ENCODE results near the gene SLC36A4.

The SLC36A4 gene

DNA sequence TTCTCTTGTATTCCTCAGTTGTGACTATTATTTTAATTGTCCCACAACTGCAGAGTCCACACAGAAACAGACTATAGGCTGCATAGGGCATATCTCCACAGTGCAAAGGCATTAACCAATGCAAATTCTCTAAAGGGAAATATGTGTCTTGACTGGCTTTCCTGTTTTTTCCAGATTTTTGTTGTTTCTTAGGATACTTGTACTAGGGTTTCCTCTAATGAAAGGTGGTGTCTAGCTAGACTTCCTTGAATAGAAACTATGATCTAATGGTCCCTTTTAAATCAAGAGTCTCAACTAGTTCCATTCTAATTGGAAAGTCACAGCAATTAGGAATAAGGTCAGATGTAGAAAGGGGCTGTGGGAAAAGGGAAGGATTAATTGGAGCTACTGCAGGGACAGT, 37.6 kb downstream of the SLC36A4 start:
- Histone ChIP-seq H2AFZ (ENCODE audit: low read depth, low read length, severe bottlenecking) (no peak overlapping the region), H4K20me1 (ENCODE audit: low read depth, low read length) (no peaks in the 10 kb centered on the region), H3K36me3 (ENCODE audit: low read length) (peaks cover 24% of the 10 kb centered on the region; the same call in 1 of the 2 replicates), H3F3A (ENCODE audit: insufficient read depth) (0 out of 2 replicates have a peak, but pooled peaks cover 6% of the 10 kb centered on the region), H3K9me2 (replicated peaks; ENCODE audit: insufficient read depth, low read length) (no peaks in the 10 kb centered on the region), H3K9ac (ENCODE audit: low read length) (no peak overlapping the region), H3K27ac (ENCODE audit: low read depth, low read length) (no peak overlapping the region), H3K27me3 (ENCODE audit: low read length) (no peaks in the 10 kb centered on the region), H3K9me3 (ENCODE audit: insufficient read depth, low read length) (no peaks in the 10 kb centered on the region), H3K4me3 (ENCODE audit: insufficient read depth, low read length, poor library complexity, severe bottlenecking) (no peak overlapping the region), H3K79me2 (ENCODE audit: insufficient read depth, low read length) (no peaks in the 10 kb centered on the region), H3K4me2 (ENCODE audit: low read depth, low read length, poor library complexity, severe bottlenecking) (no peak overlapping the region)
- TF ChIP-seq EZH2phosphoT487 (conservative IDR thresholded peaks at IDR 0.05; ENCODE audit: low read length) (no peak), CTCF (IDR thresholded peaks at IDR 0.05; ENCODE audit: insufficient read depth, low read length, poor library complexity, severe bottlenecking) (no peak)

GRCh38 chr11:93159721-93160120, 38.1 kb downstream of the SLC36A4 start:
- TF ChIP-seq EZH2phosphoT487 (conservative IDR thresholded peaks at IDR 0.05; ENCODE audit: low read length): no peak
- no peak for TF ChIP-seq CTCF (IDR thresholded peaks at IDR 0.05; ENCODE audit: insufficient read depth, low read length, poor library complexity, severe bottlenecking)
- 0 out of 2 replicates have a peak, but pooled peaks cover 6% of the 10 kb centered on the region for H3F3A ChIP-seq (ENCODE audit: insufficient read depth)
- no peak overlapping the region for H2AFZ ChIP-seq (ENCODE audit: low read depth, low read length, severe bottlenecking)
- H3K4me2 ChIP-seq (ENCODE audit: low read depth, low read length, poor library complexity, severe bottlenecking): no peak overlapping the region
- H3K27ac ChIP-seq (ENCODE audit: low read depth, low read length): no peak overlapping the region
- H3K9me2 ChIP-seq (replicated peaks; ENCODE audit: insufficient read depth, low read length): no peaks in the 10 kb centered on the region
- no peaks in the 10 kb centered on the region for H3K79me2 ChIP-seq (ENCODE audit: insufficient read depth, low read length)
- H4K20me1 ChIP-seq (ENCODE audit: low read depth, low read length): no peaks in the 10 kb centered on the region
- no peak overlapping the region for H3K4me3 ChIP-seq (ENCODE audit: insufficient read depth, low read length, poor library complexity, severe bottlenecking)
- peaks cover 23% of the 10 kb centered on the region; the same call in 1 of the 2 replicates for H3K36me3 ChIP-seq (ENCODE audit: low read length)
- no peaks in the 10 kb centered on the region for H3K27me3 ChIP-seq (ENCODE audit: low read length)
- H3K9me3 ChIP-seq (ENCODE audit: insufficient read depth, low read length): no peaks in the 10 kb centered on the region
- no peak overlapping the region for H3K9ac ChIP-seq (ENCODE audit: low read length)

- H3K9me3 ChIP-seq (ENCODE audit: insufficient read depth, low read length): no peaks in the 10 kb centered on the region
- TF ChIP-seq CTCF (IDR thresholded peaks at IDR 0.05; ENCODE audit: insufficient read depth, low read length, poor library complexity, severe bottlenecking): no peak
- TF ChIP-seq EZH2phosphoT487 (conservative IDR thresholded peaks at IDR 0.05; ENCODE audit: low read length): no peak
- no peaks in the 10 kb centered on the region for H3F3A ChIP-seq (ENCODE audit: insufficient read depth)
These were observed 42.1 kb downstream of the SLC36A4 start for GRCh38 chr11:93155738-93156137.

More at GRCh38 chr11:93155738-93156137, 42.1 kb downstream of the SLC36A4 start:
- H3K27me3 ChIP-seq (ENCODE audit: low read length): no peaks in the 10 kb centered on the region
- no peaks in the 10 kb centered on the region for H4K20me1 ChIP-seq (ENCODE audit: low read depth, low read length)
- H3K36me3 ChIP-seq (ENCODE audit: low read length): peaks cover 5% of the 10 kb centered on the region; the same call in 1 of the 2 replicates
- H3K27ac ChIP-seq (ENCODE audit: low read depth, low read length): no peak overlapping the region
- H3K79me2 ChIP-seq (ENCODE audit: insufficient read depth, low read length): no peaks in the 10 kb centered on the region
- no peak overlapping the region for H3K4me2 ChIP-seq (ENCODE audit: low read depth, low read length, poor library complexity, severe bottlenecking)
- H3K9ac ChIP-seq (ENCODE audit: low read length): no peak overlapping the region
- no peak overlapping the region for H3K4me3 ChIP-seq (ENCODE audit: insufficient read depth, low read length, poor library complexity, severe bottlenecking)
- no peaks in the 10 kb centered on the region for H3K9me2 ChIP-seq (replicated peaks; ENCODE audit: insufficient read depth, low read length)
- no peak overlapping the region for H2AFZ ChIP-seq (ENCODE audit: low read depth, low read length, severe bottlenecking)

All from SU-DHL-6 (cell line).